GM18951 (cell line): ENCODE results near the gene CSRNP2.

Experiments
- POLR2A ChIP-seq: IDR thresholded peaks from 4 replicates; pipeline ENCODE4 v1.6.1; 2011; ENCODE audit warnings: mild to moderate bottlenecking; ENCODE audit not compliant: insufficient read length, insufficient read depth; ENCODE audit errors: extremely low read depth
- in situ Hi-C: fragments of 300-500 bp; cut with MboI; formaldehyde crosslinking; loops from one replicate; pipeline ENCODE4 v1.12.0; 2022; ENCODE audit warnings: low sequenced_read_pairs, mixed read lengths, inconsistent platforms; ENCODE audit not compliant: unreplicated experiment

The CSRNP2 gene

GRCh38 chr12:51013441-51013840, 70.0 kb downstream of the CSRNP2 start:
- in situ Hi-C loops, result loop anchor here (25.0 kb wide), 1 partner anchor 501 kb away; the partner anchor contains the start of gene DIP2B
- no peak for TF ChIP-seq POLR2A

DNA sequence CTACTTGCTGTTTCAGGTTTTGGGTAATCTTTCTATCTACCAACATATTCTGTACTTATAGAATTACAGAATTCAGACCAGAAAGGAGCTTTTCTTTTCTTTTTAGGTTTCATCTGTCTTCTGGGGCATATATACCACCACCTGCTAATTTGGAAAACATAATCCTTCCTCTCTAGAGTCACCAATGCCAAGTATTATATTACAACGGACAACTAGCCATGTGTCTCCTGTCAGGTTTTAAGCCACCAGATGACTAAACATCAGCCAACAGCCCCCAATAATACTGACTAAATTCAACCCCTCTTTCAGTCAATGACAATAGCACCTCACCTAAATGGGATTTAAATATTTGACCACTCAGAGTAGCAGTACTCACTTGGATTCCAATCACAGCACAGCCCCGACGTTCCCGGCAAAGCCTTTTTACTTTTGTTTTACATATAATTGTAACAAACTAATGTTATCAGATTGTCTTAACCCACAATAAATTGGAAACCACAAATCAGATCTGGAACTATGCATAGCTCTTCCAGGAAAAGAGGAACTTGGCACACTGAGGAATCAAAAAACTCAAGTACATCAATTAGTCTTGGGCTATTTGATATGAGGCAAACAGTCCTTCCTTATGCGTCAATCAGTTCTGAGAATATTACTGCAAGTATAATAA, 70.7 kb downstream of the CSRNP2 start:
- in situ Hi-C loops, result loop anchor here (25.0 kb wide), 1 partner anchor 500 kb away; the partner anchor contains the start of gene DIP2B
- TF ChIP-seq POLR2A, result no peak

DNA sequence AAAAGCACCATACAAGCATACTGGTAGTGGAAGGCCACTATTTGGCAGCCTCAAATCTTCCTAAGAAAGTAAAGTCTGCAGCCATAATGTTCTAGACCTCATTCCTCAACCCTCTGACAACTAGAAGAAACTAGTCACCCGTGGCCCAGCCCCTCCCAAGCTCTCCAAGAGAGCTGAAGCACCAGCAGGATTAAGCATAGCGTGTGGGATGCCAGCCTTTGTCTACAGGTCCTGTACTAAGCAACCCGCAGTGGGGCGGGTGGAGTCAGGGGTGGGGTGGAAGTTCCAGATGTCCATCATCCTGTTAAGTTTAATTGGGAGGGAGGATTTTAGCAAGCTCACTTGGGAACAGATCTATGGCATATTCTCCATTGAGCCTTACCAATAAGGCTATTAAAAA, 71.4 kb downstream of the CSRNP2 start:
- TF ChIP-seq POLR2A, result no peak
- in situ Hi-C loops, result loop anchor here (25.0 kb wide), 1 partner anchor 500 kb away; the partner anchor contains the start of gene DIP2B
